ENCODE results near the gene C12orf54.
"Not testable (repeated sequence)": the region's sequence is repeated elsewhere in the genome, so short reads cannot be mapped to it uniquely, and the experiment has no call there.

- not testable (repeated sequence) for TF ChIP-seq POLR2A, CTCF, POLR2AphosphoS5 (IDR thresholded peaks at IDR 0.05)
Measured at GRCh38 chr12:48434016-48434415, 48.3 kb upstream of the C12orf54 start.

All from transverse colon (tissue), 4 donors.